Mucosa of descending colon (tissue), 3 donors: ENCODE measurements around the gene CACNA1C. TPM values are rescaled to one million over a fixed set of nuclear protein-coding genes. Genes with fewer than 3 reads are reported as not detected.

ENCODE experiments used
- ATAC-seq: fragments of 200-7000 bp; cut with Tn5 transposase; one replicate; pipeline ENCODE4 v1.9.1; 2020; ENCODE audit warnings: mild to moderate bottlenecking, moderate library complexity
- DNase-seq, 3 donors: peaks; one replicate each; pipeline ENCODE4 v3.0.0-alpha.2; 2020
- H3K36me3 ChIP-seq: fragments of 200-600 bp; one replicate; pipeline ENCODE4 v1.8.0; 2021; ENCODE audit warnings: low read depth, mild to moderate bottlenecking
- H3K4me1 ChIP-seq: fragments of 200-600 bp; one replicate; pipeline ENCODE4 v1.8.0; 2021; ENCODE audit warnings: low read depth, mild to moderate bottlenecking
- H3K4me3 ChIP-seq: fragments of 200-600 bp; one replicate; pipeline ENCODE4 v1.8.0; 2021; ENCODE audit warnings: mild to moderate bottlenecking
- H3K9me3 ChIP-seq: fragments of 200-600 bp; one replicate; pipeline ENCODE4 v1.8.0; 2021; ENCODE audit warnings: mild to moderate bottlenecking
- CTCF ChIP-seq: fragments of 200-600 bp; IDR thresholded peaks from one replicate; pipeline ENCODE4 v1.8.0; 2022; ENCODE audit warnings: antibody characterized with exemption, mild to moderate bottlenecking
- intact Hi-C, 2 donors: fragments of 100-400 bp; cut with DNase I in 1 of 2; cut with micrococcal nuclease in 1 of 2; formaldehyde crosslinking; loops; one replicate each; pipeline versions ENCODE4 v1.11.0 to v1.11.1; 2022; cut with DNase I, micrococcal nuclease
- total RNA-seq, 3 donors: library from RNA; stranded (reverse); fragmentation: NEBNext Ultra II Directional in 2 of 3; extraction: Animal tissue kit (Norgen Biotek cat#: 25700) in 2 of 3; gene quantifications; one replicate each; pipeline versions ENCODE4 v1.2.1 to v1.2.4, GENCODE V29; 2021 to 2023
- donor health status: DM: no; HTN: no; CAD: no; lungs with moderate emphysema.
- donor health status: DM: no; HTN: no; CAD: no.
- donor health status: DM: no; HTN: yes; CAD: no.

The CACNA1C gene
- total RNA-seq, 3 donors from 2014 or later, result 5.5 to 89.4 (median 9.2) TPM

GRCh38 chr12:2301531-2302461 lies 249.0 kb downstream of the CACNA1C start:
- Histone ChIP-seq H3K4me3 (no peak overlapping the region), H3K4me1 (no peaks in the 10 kb centered on the region), H3K36me3 (no peaks in the 10 kb centered on the region), H3K9me3 (no peaks in the 10 kb centered on the region)
- intact Hi-C loops, result no loop called here
- ATAC-seq (no peak), DNase-seq (no peak)
- no peak for TF ChIP-seq CTCF

- no peak for TF ChIP-seq CTCF
- ATAC-seq (no peak), DNase-seq (no peak)
- no peak overlapping the region for H3K4me3 ChIP-seq
- H3K36me3 ChIP-seq, result no peaks in the 10 kb centered on the region
- H3K4me1 ChIP-seq, result no peaks in the 10 kb centered on the region
- H3K9me3 ChIP-seq, result no peaks in the 10 kb centered on the region
- intact Hi-C loops, result no loop called here
Observed at GRCh38 chr12:2302711-2303580, 250.2 kb downstream of the CACNA1C start.

- intact Hi-C loops, result no loop called here
- ATAC-seq (no peak), DNase-seq (no peak)
- TF ChIP-seq CTCF, result no peak
- H3K4me3 ChIP-seq, result no peak overlapping the region
- no peaks in the 10 kb centered on the region for H3K9me3 ChIP-seq
- H3K36me3 ChIP-seq, result no peaks in the 10 kb centered on the region
- no peaks in the 10 kb centered on the region for H3K4me1 ChIP-seq
Observed at GRCh38 chr12:2304223-2304622, 251.4 kb downstream of the CACNA1C start.

- DNase-seq, result no peak
Observed at GRCh38 chr12:2306012-2306411, 253.2 kb downstream of the CACNA1C start.

GRCh38 chr12:2306735-2307134 lies 253.9 kb downstream of the CACNA1C start:
- intact Hi-C loops, result no loop called here
- no peaks in the 10 kb centered on the region for H3K4me1 ChIP-seq
- no peaks in the 10 kb centered on the region for H3K36me3 ChIP-seq
- H3K9me3 ChIP-seq, result no peaks in the 10 kb centered on the region
- no peak overlapping the region for H3K4me3 ChIP-seq
- TF ChIP-seq CTCF, result no peak
- DNase-seq (no peak), ATAC-seq (no peak)

More at GRCh38 chr12:2306012-2306411, 253.2 kb downstream of the CACNA1C start:
- ATAC-seq, result no peak
- TF ChIP-seq CTCF, result no peak
- Histone ChIP-seq H3K9me3 (no peaks in the 10 kb centered on the region), H3K4me1 (no peaks in the 10 kb centered on the region), H3K4me3 (no peak overlapping the region), H3K36me3 (no peaks in the 10 kb centered on the region)
- intact Hi-C loops, result no loop called here
